Glutamatergic neuron (in vitro differentiated cells): Measurements from ENCODE around the gene RAB20. TPM values are rescaled to one million over a fixed set of nuclear protein-coding genes. Genes with fewer than 3 reads are reported as not detected.

Experiments
- DNase-seq: peaks from one replicate; pipeline ENCODE4 v3.0.0; 2022
- H3K27ac Mint-ChIP-seq: one replicate; pipeline ENCODE4 v1.8.0; 2020; ENCODE audit warnings: mild to moderate bottlenecking, mixed read lengths, inconsistent platforms; ENCODE audit not compliant: unreplicated experiment
- H3K27me3 Mint-ChIP-seq: one replicate; pipeline ENCODE4 v1.8.0; 2020; ENCODE audit warnings: mild to moderate bottlenecking, moderate library complexity, mixed read lengths, inconsistent platforms; ENCODE audit not compliant: unreplicated experiment
- H3K36me3 Mint-ChIP-seq: one replicate; pipeline ENCODE4 v1.8.0; 2020; ENCODE audit warnings: mild to moderate bottlenecking, mixed read lengths, inconsistent platforms; ENCODE audit not compliant: unreplicated experiment
- H3K4me1 Mint-ChIP-seq: one replicate; pipeline ENCODE4 v1.8.0; 2020; ENCODE audit warnings: mild to moderate bottlenecking, low read depth, mixed read lengths, inconsistent platforms; ENCODE audit not compliant: unreplicated experiment
- H3K4me3 Mint-ChIP-seq: one replicate; pipeline ENCODE4 v1.8.0; 2020; ENCODE audit warnings: mild to moderate bottlenecking, mixed read lengths, inconsistent platforms; ENCODE audit not compliant: unreplicated experiment
- H3K9me3 Mint-ChIP-seq: one replicate; pipeline ENCODE4 v1.8.0; 2020; ENCODE audit warnings: mild to moderate bottlenecking, moderate library complexity, mixed read lengths, inconsistent platforms; ENCODE audit not compliant: unreplicated experiment
- CTCF ChIP-seq: fragments of 200-600 bp; sonication (generic); IDR thresholded peaks from one replicate; pipeline ENCODE4 v1.5.0; 2021; ENCODE audit not compliant: partially characterized antibody, unreplicated experiment
- total RNA-seq: library from RNA; stranded (reverse); fragmentation: NEBNext Ultra II Directional; extraction: Animal tissue kit (Norgen Biotek cat#: 25700); gene quantifications from one replicate; pipeline ENCODE4 v1.2.1, GENCODE V29; 2021; ENCODE audit not compliant: unreplicated experiment

RAB20 gene
- total RNA-seq, 1 donor from 2014 or later = 1.7 TPM

GRCh38 chr13:110507678-110508381, 53.7 kb downstream of the RAB20 start:
- H3K9me3 Mint-ChIP-seq = peaks cover 9% of the 10 kb centered on the region
- no peak for TF ChIP-seq CTCF
- H3K4me1 Mint-ChIP-seq = peaks cover 8% of the 10 kb centered on the region
- no peak overlapping the region for H3K27ac Mint-ChIP-seq
- H3K27me3 Mint-ChIP-seq = peaks cover 5% of the 10 kb centered on the region
- H3K36me3 Mint-ChIP-seq = no peaks in the 10 kb centered on the region
- H3K4me3 Mint-ChIP-seq = no peak overlapping the region
- DNase-seq = no peak

- no peak for DNase-seq
- H3K27me3 Mint-ChIP-seq = peaks cover 5% of the 10 kb centered on the region
- TF ChIP-seq CTCF = no peak
- peaks cover 8% of the 10 kb centered on the region for H3K4me1 Mint-ChIP-seq
- no peaks in the 10 kb centered on the region for H3K36me3 Mint-ChIP-seq
- H3K27ac Mint-ChIP-seq = no peak overlapping the region
- peaks cover 9% of the 10 kb centered on the region for H3K9me3 Mint-ChIP-seq
- no peak overlapping the region for H3K4me3 Mint-ChIP-seq
Measured at GRCh38 chr13:110506859-110507566, 54.5 kb downstream of the RAB20 start.

GRCh38 chr13:110506396-110506795, 55.1 kb downstream of the RAB20 start:
- Mint-ChIP-seq H3K36me3 (no peaks in the 10 kb centered on the region), H3K27me3 (peaks cover 5% of the 10 kb centered on the region), H3K27ac (no peak overlapping the region), H3K4me1 (peaks cover 7% of the 10 kb centered on the region), H3K9me3 (peaks cover 9% of the 10 kb centered on the region), H3K4me3 (no peak overlapping the region)
- no peak for TF ChIP-seq CTCF
- no peak for DNase-seq

- Mint-ChIP-seq H3K9me3 (peaks cover 9% of the 10 kb centered on the region), H3K4me1 (peaks cover 11% of the 10 kb centered on the region), H3K36me3 (no peaks in the 10 kb centered on the region), H3K27ac (no peak overlapping the region), H3K4me3 (no peak overlapping the region), H3K27me3 (peaks cover 4% of the 10 kb centered on the region)
- TF ChIP-seq CTCF = no peak
- DNase-seq = no peak
Measured at GRCh38 chr13:110505594-110505993, 55.9 kb downstream of the RAB20 start.

- peaks cover 4% of the 10 kb centered on the region for H3K27me3 Mint-ChIP-seq
- H3K4me3 Mint-ChIP-seq = no peak overlapping the region
- DNase-seq = no peak
- no peak overlapping the region for H3K27ac Mint-ChIP-seq
- H3K36me3 Mint-ChIP-seq = peaks cover 5% of the 10 kb centered on the region
- no peak for TF ChIP-seq CTCF
- H3K4me1 Mint-ChIP-seq = peaks cover 21% of the 10 kb centered on the region
- peaks cover 8% of the 10 kb centered on the region for H3K9me3 Mint-ChIP-seq
Measured at GRCh38 chr13:110503979-110504499, 57.5 kb downstream of the RAB20 start.
